HEK293T (cell line): ENCODE measurements around the gene KRTAP3-3.

Experiments
- CTCF ChIA-PET: fragments of 350-600 bp; formaldehyde crosslinking; extraction: SDS; loops from one replicate; lab custom pipeline; 2021; ENCODE audit warnings: antibody characterized with exemption, inconsistent platforms; lab: Yijun Ruan, JAX
- POLR2A ChIA-PET: fragments of 350-600 bp; formaldehyde crosslinking; extraction: SDS; loops from one replicate; lab custom pipeline; 2020; ENCODE audit warnings: antibody characterized with exemption, inconsistent platforms; lab: Yijun Ruan, JAX
- DNase-seq: peaks from one replicate; pipeline ENCODE4 v3.0.0; 2012; ENCODE audit warnings: mixed read lengths; ENCODE audit errors: extremely low spot score
- ARNT ChIP-seq: fragments of 450-650 bp; IDR thresholded peaks from 2 replicates; pipeline ENCODE4 v1.6.1; 2017; ENCODE audit warnings: mild to moderate bottlenecking
- BHLHE40 ChIP-seq: fragments of 450-650 bp; IDR thresholded peaks from 2 replicates; pipeline ENCODE4 v1.6.1; 2016; ENCODE audit warnings: mild to moderate bottlenecking, moderate library complexity, borderline replicate concordance
- CTBP1 ChIP-seq: fragments of 450-650 bp; IDR thresholded peaks from 2 replicates; pipeline ENCODE4 v1.6.1; 2016; ENCODE audit warnings: borderline replicate concordance
- ELF4 ChIP-seq: fragments of 450-650 bp; IDR thresholded peaks from 2 replicates; pipeline ENCODE4 v1.6.1; 2017; ENCODE audit warnings: antibody characterized with exemption
- FOXA1 ChIP-seq: fragments of 450-650 bp; IDR thresholded peaks from 2 replicates; pipeline ENCODE4 v1.6.1; 2016; ENCODE audit warnings: mild to moderate bottlenecking
- FOXK2 ChIP-seq: fragments of 450-650 bp; IDR thresholded peaks from 2 replicates; pipeline ENCODE4 v1.6.1; 2016; ENCODE audit warnings: mild to moderate bottlenecking
- FOXM1 ChIP-seq: fragments of 450-650 bp; IDR thresholded peaks from 2 replicates; pipeline ENCODE4 v1.6.1; 2017; ENCODE audit warnings: mild to moderate bottlenecking, borderline replicate concordance
- HDGF ChIP-seq: fragments of 450-650 bp; IDR thresholded peaks from 2 replicates; pipeline ENCODE4 v1.6.1; 2017; ENCODE audit warnings: antibody characterized with exemption, borderline replicate concordance
- L3MBTL2 ChIP-seq: fragments of 450-650 bp; conservative IDR thresholded peaks from 2 replicates; pipeline ENCODE4 v1.6.1; 2016; ENCODE audit warnings: mild to moderate bottlenecking
- LEF1 ChIP-seq: fragments of 450-650 bp; IDR thresholded peaks from 2 replicates; pipeline ENCODE4 v1.6.1; 2017; ENCODE audit warnings: mild to moderate bottlenecking, borderline replicate concordance
- NFRKB ChIP-seq: fragments of 450-650 bp; IDR thresholded peaks from 2 replicates; pipeline ENCODE4 v1.6.1; 2016; ENCODE audit warnings: mild to moderate bottlenecking, moderate library complexity
- PKNOX1 ChIP-seq: fragments of 450-650 bp; IDR thresholded peaks from 2 replicates; pipeline ENCODE4 v1.6.1; 2016
- SP1 ChIP-seq: fragments of 450-650 bp; IDR thresholded peaks from 2 replicates; pipeline ENCODE4 v1.6.1; 2017
- SUZ12 ChIP-seq: fragments of 450-650 bp; IDR thresholded peaks from 2 replicates; pipeline ENCODE4 v1.6.1; 2016; ENCODE audit warnings: mild to moderate bottlenecking
- TARDBP ChIP-seq: fragments of 450-650 bp; IDR thresholded peaks from 2 replicates; pipeline ENCODE4 v1.6.1; 2016
- ZNF384 ChIP-seq: fragments of 450-650 bp; IDR thresholded peaks from 2 replicates; pipeline ENCODE4 v1.6.1; 2016

KRTAP3-3 gene

GRCh38 chr17:40984226-40984625 is 9.7 kb downstream of the KRTAP3-3 start, which contains the start of gene KRT40:
TSS of gene KRT40 (minus strand) at chr17:40984326. CDS start at chr17:40984273, 53 bp downstream.
- ChIA-PET CTCF (no interaction called here), POLR2A (no interaction called here)
- no peak for TF ChIP-seq LEF1
- TF ChIP-seq ARNT: no peak
- TF ChIP-seq NFRKB: no peak
- no peak for TF ChIP-seq ELF4
- no peak for TF ChIP-seq CTBP1
- no peak for TF ChIP-seq SP1
- no peak for TF ChIP-seq HDGF
- no peak for TF ChIP-seq BHLHE40
- TF ChIP-seq PKNOX1: no peak
- no peak for TF ChIP-seq TARDBP
- TF ChIP-seq FOXK2: no peak
- TF ChIP-seq FOXA1: no peak
- no peak for TF ChIP-seq ZNF384
- no peak for DNase-seq

- no peak for TF ChIP-seq FOXA1
- TF ChIP-seq BHLHE40: no peak
- TF ChIP-seq NFRKB: no peak
- no peak for TF ChIP-seq SP1
- no peak for TF ChIP-seq LEF1
- no peak for TF ChIP-seq FOXM1
- no peak for TF ChIP-seq ELF4
- no peak for TF ChIP-seq ZNF384
- no peak for TF ChIP-seq FOXK2
- no peak for TF ChIP-seq SUZ12
- TF ChIP-seq PKNOX1: no peak
- no peak for TF ChIP-seq CTBP1
- TF ChIP-seq TARDBP: no peak
- TF ChIP-seq HDGF: no peak
- ChIA-PET CTCF (no interaction called here), POLR2A (no interaction called here)
- no peak for DNase-seq
Measured at GRCh38 chr17:40981115-40981514, 12.8 kb downstream of the KRTAP3-3 start.

- CTCF ChIA-PET: no interaction called here
- POLR2A ChIA-PET: no interaction called here
- TF ChIP-seq BHLHE40: no peak
- TF ChIP-seq TARDBP: no peak
- no peak for TF ChIP-seq SP1
- TF ChIP-seq NFRKB: no peak
- TF ChIP-seq L3MBTL2: no peak
- no peak for TF ChIP-seq FOXM1
- no peak for TF ChIP-seq ARNT
- TF ChIP-seq ELF4: no peak
- TF ChIP-seq FOXA1: no peak
- no peak for TF ChIP-seq SUZ12
- no peak for TF ChIP-seq CTBP1
- no peak for TF ChIP-seq PKNOX1
- no peak for TF ChIP-seq FOXK2
- TF ChIP-seq ZNF384: no peak
- TF ChIP-seq HDGF: no peak
- TF ChIP-seq LEF1: no peak
- no peak for DNase-seq
Measured at GRCh38 chr17:40980596-40980995, 13.4 kb downstream of the KRTAP3-3 start.

- ChIA-PET CTCF (no interaction called here), POLR2A (no interaction called here)
- no peak for DNase-seq
- TF ChIP-seq PKNOX1: no peak
- no peak for TF ChIP-seq ARNT
- TF ChIP-seq CTBP1: no peak
- TF ChIP-seq SP1: no peak
- TF ChIP-seq TARDBP: no peak
- TF ChIP-seq ZNF384: no peak
- no peak for TF ChIP-seq ELF4
- TF ChIP-seq FOXA1: no peak
- TF ChIP-seq FOXM1: no peak
- TF ChIP-seq BHLHE40: no peak
- TF ChIP-seq FOXK2: no peak
- TF ChIP-seq L3MBTL2: no peak
- TF ChIP-seq HDGF: no peak
- no peak for TF ChIP-seq LEF1
- TF ChIP-seq NFRKB: no peak
- TF ChIP-seq SUZ12: no peak
Measured at GRCh38 chr17:40980117-40980516, 13.8 kb downstream of the KRTAP3-3 start.

- POLR2A ChIA-PET: no interaction called here
- TF ChIP-seq LEF1 (no peak), FOXM1 (no peak), TARDBP (no peak), FOXA1 (no peak), L3MBTL2 (no peak), CTBP1 (no peak), ARNT (no peak), PKNOX1 (no peak), SUZ12 (no peak), SP1 (no peak), ZNF384 (no peak), HDGF (no peak), ELF4 (no peak), FOXK2 (no peak), NFRKB (no peak)
- CTCF ChIA-PET: no interaction called here
Measured at GRCh38 chr17:40978575-40979151, 15.3 kb downstream of the KRTAP3-3 start.

More at GRCh38 chr17:40978575-40979151, 15.3 kb downstream of the KRTAP3-3 start:
- DNase-seq: no peak
